ENCODE data around the gene PLK3. TPM values are rescaled to one million over a fixed set of nuclear protein-coding genes. Genes with fewer than 3 reads are reported as not detected.
"Not testable (repeated sequence)": the region's sequence is repeated elsewhere in the genome, so short reads cannot be mapped to it uniquely, and the experiment has no call there.

Gene PLK3
- total RNA-seq = 10 to 100 TPM in 1 of 2 donors, 1 to 10 TPM in 1; 5.2 to 15.5 TPM

GRCh38 chr1:44799770-44800584, at the start of gene PLK3:
TSS of gene PLK3 (plus strand) at chr1:44800377. CDS start at chr1:44800464, 87 bp downstream.
- Histone ChIP-seq H3K36me3 (no peaks in the 10 kb centered on the region), H3K27me3 (replicated peaks; ENCODE audit: insufficient read depth) (no peaks in the 10 kb centered on the region), H3K9me3 (no peaks in the 10 kb centered on the region), H3K4me1 (replicated peaks) (no peaks in the 10 kb centered on the region), H3K27ac (peak within 1 kb of the TSS; percentile 86 to 92), H3K4me3 (peak within 1 kb of the TSS; percentile 54 to 65)
- peak; percentile 97 for DNase-seq (ENCODE audit: low spot score)
- peak; percentile 91 for TF ChIP-seq POLR2AphosphoS5 (IDR thresholded peaks at IDR 0.05)
- peak; percentile 78 to 96 (median 86) for TF ChIP-seq CTCF (IDR thresholded peaks at IDR 0.05)
- peak; percentile 94 for TF ChIP-seq POLR2A (IDR thresholded peaks at IDR 0.05)
- intact Hi-C loops (cut with DNase I) = no loop called here
- under 1% methylated on average over 77 of the region's 79 CpGs for WGBS

GRCh38 chr1:44757420-44757819, 42.8 kb upstream of the PLK3 start:
- no peaks in the 10 kb centered on the region for H3K36me3 ChIP-seq
- no peak overlapping the region for H3K27ac ChIP-seq
- TF ChIP-seq POLR2AphosphoS5 (IDR thresholded peaks at IDR 0.05) = no peak
- no peak for TF ChIP-seq POLR2A (IDR thresholded peaks at IDR 0.05)
- TF ChIP-seq CTCF (IDR thresholded peaks at IDR 0.05) = no peak
- no peak for DNase-seq (ENCODE audit: low spot score)
- H3K4me1 ChIP-seq (replicated peaks) = no peaks in the 10 kb centered on the region
- intact Hi-C loops (cut with DNase I) = no loop called here
- no peak overlapping the region for H3K4me3 ChIP-seq
- no peaks in the 10 kb centered on the region for H3K9me3 ChIP-seq
- no peaks in the 10 kb centered on the region for H3K27me3 ChIP-seq (replicated peaks; ENCODE audit: insufficient read depth)
- 96% methylated on average over 2 of the region's 2 CpGs for WGBS

- intact Hi-C loops (cut with DNase I) = no loop called here
- no peak overlapping the region for H3K27ac ChIP-seq
- WGBS = 91% methylated on average over 11 of the region's 11 CpGs
Measured at GRCh38 chr1:44759077-44759476, 41.1 kb upstream of the PLK3 start.

GRCh38 chr1:44760876-44761275, 39.3 kb upstream of the PLK3 start:
- TF ChIP-seq POLR2A (IDR thresholded peaks at IDR 0.05) (no peak), CTCF (IDR thresholded peaks at IDR 0.05) (no peak), POLR2AphosphoS5 (IDR thresholded peaks at IDR 0.05) (no peak)
- no peaks in the 10 kb centered on the region for H3K4me1 ChIP-seq (replicated peaks)
- no peaks in the 10 kb centered on the region for H3K36me3 ChIP-seq
- no peak overlapping the region for H3K4me3 ChIP-seq
- DNase-seq (ENCODE audit: low spot score) = no peak
- 97% methylated on average over 3 of the region's 3 CpGs for WGBS
- H3K27me3 ChIP-seq (replicated peaks; ENCODE audit: insufficient read depth) = no peaks in the 10 kb centered on the region
- no peak overlapping the region for H3K27ac ChIP-seq
- intact Hi-C loops (cut with DNase I) = no loop called here
- H3K9me3 ChIP-seq = no peaks in the 10 kb centered on the region

More at GRCh38 chr1:44759077-44759476, 41.1 kb upstream of the PLK3 start:
- TF ChIP-seq CTCF (IDR thresholded peaks at IDR 0.05) (no peak), POLR2AphosphoS5 (IDR thresholded peaks at IDR 0.05) (no peak), POLR2A (IDR thresholded peaks at IDR 0.05) (no peak)
- H3K27me3 ChIP-seq (replicated peaks; ENCODE audit: insufficient read depth) = no peaks in the 10 kb centered on the region
- no peaks in the 10 kb centered on the region for H3K36me3 ChIP-seq
- H3K4me3 ChIP-seq = no peak overlapping the region
- no peaks in the 10 kb centered on the region for H3K9me3 ChIP-seq
- no peak for DNase-seq (ENCODE audit: low spot score)
- no peaks in the 10 kb centered on the region for H3K4me1 ChIP-seq (replicated peaks)

GRCh38 chr1:44766421-44766820, 33.8 kb upstream of the PLK3 start:
- H3K4me3 ChIP-seq; H3K27ac ChIP-seq; H3K27me3 ChIP-seq (replicated peaks; ENCODE audit: insufficient read depth); H3K4me1 ChIP-seq (replicated peaks); intact Hi-C loops (cut with DNase I); DNase-seq (ENCODE audit: low spot score); H3K9me3 ChIP-seq; H3K36me3 ChIP-seq: not testable (repeated sequence)
- WGBS = 95% methylated on average over 6 of the region's 6 CpGs
